HG03060 (cell line): ENCODE measurements around the gene SLC13A3.

ENCODE experiments used
- ATAC-seq: cut with Tn5 transposase; IDR thresholded peaks from one replicate; pipeline ENCODE4 v1.9.1; 2021; ENCODE audit warnings: low read depth, moderate number of reproducible peaks; ENCODE audit not compliant: unreplicated experiment

The SLC13A3 gene

DNA sequence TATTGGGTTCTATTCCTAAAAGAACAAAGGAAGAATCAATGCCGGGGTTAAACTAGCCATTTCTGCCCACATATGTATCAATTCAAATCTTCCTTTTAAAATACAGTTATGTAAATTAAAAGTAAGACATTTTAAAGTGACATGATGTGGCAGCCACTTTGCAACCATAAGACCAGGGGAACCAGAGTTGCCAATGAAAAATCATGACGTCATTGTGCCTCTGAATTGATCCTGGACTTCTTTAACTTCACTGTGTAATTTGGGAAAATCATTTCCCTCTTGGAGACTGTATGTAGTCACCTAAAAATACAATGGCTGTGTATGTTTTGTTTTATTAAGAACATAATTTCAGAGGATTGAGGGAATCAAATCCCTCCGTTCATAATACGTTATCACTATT, 42.2 kb downstream of the SLC13A3 start:
- ATAC-seq, result no peak

DNA sequence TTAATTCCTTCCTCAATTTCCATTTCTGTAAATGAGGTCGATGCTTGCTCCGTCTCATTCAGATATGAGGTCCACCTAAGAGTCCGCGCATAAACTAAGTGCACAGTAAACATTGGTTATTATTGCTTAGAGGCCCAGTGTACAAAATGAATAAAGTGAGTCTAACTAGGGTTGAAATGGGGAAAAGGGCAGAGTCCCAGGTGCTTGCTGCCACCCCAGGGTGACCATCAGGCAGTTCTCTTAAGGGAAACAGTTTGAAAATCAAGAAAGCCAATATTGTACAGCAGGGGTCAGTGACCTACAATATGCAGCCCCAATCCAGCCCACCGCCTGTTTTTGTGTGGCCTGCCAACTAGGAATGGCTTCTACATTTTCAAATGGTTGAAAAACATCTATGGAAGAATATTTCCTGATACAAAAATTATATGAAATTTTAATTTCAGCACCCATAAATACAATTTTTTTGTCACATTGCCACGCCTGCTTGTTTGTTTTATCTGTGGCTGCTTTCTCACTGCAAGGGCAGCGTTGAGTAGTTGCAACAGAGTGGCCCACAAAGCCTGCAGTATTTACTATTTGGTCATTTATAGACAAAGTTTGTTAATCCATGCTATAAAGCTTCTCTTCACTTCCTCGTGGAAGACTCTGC, 43.3 kb downstream of the SLC13A3 start:
- no peak for ATAC-seq

DNA sequence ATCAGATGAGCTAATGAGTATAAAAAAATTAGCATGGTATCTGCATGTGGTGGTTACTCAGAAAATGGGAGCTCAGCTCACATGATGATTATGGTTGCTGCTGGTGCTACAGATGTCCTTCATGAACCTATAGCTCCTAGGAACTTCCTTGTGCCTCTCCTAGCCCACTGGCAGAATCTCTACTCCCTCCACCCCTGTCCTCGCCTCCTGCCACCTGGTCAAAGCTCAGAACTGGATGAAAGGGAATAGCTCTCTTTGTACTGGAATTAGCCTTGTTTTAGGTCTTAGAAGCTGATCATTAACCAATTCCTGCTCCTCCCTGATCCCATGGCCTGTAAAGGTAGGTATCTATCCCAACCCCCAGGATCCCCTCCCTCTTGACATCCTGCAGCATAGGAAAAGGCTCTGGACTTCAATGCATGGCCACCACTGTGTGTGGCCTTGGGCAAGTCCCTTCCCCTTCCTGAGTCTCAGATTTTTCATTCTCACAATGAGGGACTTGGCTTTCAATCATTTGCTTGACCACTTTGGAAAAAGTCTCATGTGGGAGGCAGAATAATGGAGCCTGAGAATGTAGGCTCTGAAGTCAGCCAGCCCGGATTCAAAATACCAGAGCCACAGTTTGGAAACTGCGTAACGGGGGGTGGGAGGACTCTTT, 43.9 kb downstream of the SLC13A3 start:
- no peak for ATAC-seq

DNA sequence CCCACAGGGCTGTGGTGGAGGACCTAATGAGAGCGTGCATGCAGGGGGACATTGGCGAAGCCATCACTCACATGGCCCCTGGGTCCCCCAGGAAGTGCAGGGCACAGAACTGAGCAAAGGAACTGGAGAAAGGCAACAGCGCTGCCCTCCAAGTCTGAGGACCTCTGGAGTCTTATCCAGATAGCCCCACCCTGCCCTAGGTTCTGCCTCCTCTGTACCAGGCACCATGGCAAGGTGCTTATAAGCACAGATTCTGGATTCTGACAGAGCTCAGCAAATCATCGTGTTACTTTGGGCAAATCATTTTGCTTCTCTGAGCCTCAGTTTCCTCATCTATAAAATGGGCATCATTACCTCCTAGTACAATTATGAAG, 44.5 kb downstream of the SLC13A3 start:
- ATAC-seq, result no peak

DNA sequence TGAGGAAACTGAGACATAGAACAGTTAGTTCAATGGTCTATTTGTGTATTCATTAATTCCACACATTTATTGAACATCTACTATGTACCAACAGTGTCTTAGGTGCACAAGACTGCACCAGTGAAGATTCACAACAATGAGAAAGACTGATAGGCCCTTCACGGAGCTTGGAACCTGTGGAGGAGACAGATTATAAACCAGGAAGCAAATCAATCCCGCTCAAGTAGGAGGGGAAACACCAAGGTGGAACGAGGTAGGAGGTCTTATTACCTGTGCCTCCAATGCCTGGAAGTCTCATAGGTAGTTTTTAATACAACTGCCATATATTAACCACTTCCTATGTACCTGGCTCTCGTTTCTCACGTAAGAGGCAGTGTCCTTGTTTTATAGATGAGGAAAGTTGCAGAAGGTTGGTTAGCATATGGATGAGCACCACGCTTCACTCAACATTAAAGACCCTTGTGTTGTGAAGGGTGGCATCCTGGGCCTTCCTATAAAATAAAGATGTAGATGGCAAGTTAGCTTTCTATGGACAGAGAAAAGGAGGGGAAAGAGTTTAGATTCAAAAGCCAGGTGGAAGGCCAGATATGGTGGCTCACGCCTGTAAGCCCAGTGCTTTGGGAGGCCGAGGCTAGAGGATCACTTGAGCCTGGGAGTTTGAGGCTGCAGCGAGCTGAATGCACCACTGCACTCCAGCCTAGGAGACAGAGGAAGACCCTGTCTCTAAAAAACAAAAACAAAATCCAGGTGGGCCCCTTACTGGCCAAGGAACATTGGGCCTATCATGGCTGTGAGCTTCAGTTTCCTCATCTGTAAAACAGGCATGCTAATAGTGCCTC, 45.1 kb downstream of the SLC13A3 start:
- ATAC-seq, result no peak

DNA sequence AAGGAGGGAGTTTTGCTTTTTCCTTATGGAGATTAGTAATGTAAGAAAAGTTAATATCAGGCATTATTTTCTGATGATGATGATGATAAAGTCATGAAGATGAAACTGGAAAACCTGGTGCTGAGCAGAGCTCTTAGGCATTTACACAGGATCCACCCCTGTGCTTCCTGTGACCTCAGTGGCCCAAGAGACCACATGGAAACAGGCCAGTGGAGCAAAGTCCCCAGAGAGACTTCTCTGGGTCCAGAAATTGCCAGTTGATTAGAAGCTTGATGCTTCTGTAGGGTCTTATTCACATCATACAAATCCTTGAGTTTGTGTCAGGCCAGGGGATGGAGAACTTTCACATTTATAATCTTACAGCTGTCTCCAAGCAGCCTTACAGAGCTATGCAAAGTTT, 46.1 kb downstream of the SLC13A3 start:
- ATAC-seq, result no peak

DNA sequence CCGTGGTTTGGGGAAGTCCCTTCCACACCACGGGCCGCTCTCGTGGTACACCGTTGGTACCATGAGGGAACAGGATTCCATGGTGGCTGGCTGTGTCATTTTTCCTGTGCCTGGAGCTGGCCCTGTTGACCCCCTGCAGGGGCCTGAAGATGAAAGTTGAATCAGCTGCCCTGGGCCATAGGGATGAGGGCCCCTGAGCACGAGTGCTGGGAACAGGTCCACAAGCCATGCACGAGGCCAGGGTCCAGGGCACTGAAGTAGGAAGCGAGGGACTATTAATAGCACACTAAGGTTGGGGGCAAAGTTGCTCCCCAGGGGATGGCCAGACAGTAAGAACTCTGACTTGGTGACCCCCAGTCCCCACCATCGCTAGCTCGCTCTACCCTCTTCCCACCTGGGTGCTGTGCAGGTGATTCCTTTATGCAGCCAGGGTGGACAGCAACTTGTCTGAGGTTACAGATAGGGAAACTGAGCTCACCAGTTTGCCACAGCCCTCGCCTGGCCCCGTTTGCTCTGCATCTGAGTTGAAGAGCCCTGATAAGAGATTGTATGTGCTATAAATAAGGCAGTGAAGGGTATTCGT, 46.6 kb downstream of the SLC13A3 start:
- no peak for ATAC-seq

DNA sequence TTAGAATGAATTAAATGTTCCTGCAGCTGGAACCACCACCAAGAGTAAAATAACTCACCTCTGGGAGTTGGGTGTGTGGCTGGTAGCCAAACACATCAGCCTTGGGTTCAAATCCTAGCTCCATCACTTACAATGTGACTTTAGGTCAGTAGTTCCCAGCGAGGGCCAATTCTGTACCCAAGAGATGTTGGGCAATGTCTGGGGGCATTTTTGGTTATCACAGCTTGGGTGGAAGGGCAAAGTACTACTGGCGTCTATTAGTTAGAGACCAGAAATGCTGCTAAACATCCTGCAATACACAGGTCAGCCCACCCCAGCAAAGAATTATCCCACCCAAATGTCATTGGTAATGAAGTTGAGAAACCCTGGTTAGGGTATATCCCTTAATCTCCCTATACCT, 48.8 kb downstream of the SLC13A3 start:
- no peak for ATAC-seq

DNA sequence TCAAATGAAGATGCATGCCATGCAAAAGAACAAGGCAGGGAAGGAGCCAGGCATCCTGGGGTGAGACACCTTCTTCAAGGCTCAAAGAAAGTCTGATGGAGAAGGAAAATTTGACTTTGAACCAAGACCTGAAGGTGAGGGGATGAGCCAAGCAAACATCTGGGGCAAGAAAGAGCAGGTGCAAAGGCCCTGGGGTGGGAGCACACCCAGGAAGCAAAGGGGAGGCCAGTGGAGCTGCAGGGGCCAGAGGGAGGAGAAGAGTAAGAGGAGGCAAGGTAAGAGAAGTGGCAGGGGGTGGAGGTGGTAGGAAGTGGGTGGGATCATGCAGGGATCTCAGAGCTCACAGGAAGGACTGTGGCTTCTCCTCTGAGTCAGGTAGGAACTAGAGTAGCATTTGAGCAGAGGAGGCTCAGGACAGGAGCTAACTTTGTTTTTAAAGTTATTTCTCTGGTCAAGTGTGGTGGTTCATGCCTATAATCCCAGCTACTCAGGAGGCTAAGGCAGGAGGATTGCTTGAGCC, 49.6 kb downstream of the SLC13A3 start:
- no peak for ATAC-seq

DNA sequence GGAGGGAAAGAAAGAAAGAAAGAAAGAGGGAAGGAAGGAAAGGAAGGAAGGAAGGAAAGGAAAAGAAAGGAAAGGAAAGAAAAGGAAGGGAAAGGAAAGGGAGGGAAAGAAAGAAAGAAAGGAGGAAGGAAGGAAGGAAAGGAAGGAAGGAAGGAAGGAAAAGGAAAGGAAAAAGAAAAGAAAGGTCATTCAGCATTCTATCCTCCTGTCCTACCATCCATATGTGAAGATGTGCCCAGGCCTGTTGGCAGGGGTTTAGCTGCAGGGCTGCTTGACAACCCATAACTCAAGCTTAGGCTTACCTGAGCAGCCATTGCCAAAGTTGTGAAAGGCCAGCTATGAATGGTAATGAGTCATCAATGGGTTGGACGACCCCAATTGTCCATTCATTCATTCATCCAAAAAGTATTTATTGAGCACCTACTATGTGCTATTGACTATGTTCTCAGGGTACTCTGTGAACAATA, 50.9 kb downstream of the SLC13A3 start:
- no peak for ATAC-seq

DNA sequence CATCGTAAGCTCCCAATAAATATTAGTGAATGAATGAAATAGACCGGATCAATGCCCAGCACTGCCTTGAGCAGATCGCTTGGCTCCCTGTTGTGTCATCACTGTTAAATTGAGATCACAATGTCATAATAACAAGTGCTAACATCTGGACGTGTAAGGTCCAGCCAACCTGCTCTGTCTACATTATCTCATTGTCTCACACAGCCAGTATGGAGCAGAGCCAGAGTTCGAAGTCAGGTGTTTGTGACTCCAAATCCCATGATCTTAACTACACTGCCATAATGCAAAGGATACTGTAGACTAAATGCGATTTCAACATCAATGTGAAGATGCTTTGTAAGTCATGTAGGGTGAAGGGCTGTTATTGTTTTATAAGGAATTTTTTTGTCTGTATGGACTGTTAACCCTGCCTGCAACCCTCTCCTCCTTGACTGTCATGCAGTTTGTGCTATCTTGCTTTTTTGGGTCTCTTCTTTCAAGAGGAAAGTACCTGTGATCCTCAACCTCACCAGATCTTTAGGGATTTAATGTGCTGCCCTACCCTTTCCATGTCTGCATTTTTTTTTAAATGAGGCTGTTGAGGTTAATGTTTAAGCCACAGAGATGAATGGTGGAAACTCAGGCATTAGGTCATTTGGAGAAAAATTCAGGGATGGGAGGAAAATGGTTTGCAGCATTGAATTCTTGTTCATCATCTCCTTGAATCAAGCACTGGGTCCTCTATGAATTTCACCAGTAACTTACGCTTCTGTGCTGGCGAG, 51.9 kb downstream of the SLC13A3 start:
- no peak for ATAC-seq

DNA sequence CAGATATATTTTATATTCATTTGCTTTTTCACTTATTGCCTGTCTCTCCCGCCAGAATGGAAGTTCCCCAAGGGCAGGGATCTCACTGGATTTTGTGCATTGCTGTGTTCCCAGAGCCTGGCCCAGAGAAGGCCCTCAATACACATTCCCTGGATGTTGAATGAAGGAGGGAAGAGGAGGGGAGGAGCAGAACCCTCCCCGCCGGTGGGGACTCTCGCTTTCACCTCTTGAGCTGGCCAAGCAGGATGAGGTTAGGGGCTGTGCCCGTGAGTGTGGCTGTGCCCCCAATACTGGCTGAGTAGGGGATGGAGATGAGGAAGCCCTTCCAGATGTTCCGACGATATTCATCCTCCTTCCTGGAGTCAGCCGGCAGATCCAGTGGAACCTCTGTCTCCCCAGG, 55.3 kb downstream of the SLC13A3 start:
- no peak for ATAC-seq

DNA sequence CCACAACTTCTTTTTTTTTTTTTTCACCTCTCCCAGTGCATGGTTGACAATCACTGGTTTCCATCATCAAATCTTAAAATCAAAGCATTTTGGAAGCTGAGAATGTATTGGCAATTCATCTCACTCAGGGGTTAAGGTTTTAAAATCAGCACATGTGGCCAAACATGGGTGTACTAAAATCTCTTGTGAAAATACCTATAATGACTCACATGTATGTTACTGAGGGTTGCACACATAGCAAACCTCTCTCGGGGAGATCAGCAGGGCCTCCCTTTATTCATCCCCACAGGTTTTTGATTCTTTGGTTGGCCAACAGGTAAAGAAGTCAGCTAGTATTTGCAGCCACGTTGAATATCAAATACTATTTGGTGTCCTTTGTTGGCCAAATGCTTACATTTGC, 56.5 kb downstream of the SLC13A3 start:
- no peak for ATAC-seq

DNA sequence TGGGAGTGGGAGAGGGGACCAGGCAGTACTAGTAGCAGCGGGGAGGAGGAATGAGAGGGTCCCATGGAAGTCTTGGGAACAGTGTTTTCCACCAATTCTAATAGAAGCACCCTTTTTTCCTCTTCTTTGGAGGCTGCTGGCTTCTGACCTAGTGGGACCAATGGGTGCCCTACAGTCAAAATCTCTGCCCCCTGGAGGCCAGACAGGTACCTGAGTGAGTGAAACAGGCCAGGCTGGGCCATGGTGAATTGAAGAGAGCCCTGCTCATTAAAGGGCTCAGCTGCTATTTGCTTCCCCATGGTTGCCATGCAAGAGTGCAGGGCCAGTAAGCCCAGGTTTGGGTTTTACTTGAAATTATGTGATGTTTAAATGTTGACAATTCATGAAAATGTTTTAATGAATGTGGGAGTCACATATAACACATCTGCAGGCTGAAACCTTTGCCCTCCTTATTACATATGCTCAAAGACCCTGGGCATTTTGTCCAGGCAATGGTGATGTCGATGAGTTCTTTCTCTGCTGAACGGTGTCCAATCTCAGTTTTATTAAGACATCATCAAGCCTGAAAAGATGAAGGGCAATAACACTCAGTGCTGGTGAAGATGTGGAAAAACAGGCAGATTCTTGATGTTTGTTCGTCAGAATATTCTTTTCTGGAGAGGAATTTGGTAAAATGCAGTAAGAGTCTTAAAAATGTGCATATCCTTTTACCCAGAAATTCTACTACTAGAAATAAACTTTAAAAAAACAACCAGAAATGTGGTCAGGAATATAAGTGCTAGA, 58.5 kb downstream of the SLC13A3 start:
- no peak for ATAC-seq

DNA sequence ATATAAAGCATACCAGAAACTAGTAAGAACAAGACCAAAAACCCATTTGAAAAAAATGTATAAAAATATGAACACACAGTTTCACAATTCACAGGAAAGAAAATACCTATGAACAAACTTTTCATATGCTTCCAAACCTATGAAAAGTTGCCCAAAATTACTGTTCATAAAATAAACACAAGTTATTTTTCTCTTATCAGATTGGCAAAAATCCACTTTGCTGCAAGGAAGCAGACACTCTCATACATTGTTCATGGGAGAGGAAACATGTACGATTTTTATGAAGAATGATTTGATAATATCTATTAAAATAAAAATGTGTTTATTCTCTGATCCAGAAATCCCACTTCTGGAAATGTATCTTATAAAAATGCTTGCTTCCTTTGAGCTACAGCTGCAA, 60.8 kb downstream of the SLC13A3 start:
- ATAC-seq, result no peak

DNA sequence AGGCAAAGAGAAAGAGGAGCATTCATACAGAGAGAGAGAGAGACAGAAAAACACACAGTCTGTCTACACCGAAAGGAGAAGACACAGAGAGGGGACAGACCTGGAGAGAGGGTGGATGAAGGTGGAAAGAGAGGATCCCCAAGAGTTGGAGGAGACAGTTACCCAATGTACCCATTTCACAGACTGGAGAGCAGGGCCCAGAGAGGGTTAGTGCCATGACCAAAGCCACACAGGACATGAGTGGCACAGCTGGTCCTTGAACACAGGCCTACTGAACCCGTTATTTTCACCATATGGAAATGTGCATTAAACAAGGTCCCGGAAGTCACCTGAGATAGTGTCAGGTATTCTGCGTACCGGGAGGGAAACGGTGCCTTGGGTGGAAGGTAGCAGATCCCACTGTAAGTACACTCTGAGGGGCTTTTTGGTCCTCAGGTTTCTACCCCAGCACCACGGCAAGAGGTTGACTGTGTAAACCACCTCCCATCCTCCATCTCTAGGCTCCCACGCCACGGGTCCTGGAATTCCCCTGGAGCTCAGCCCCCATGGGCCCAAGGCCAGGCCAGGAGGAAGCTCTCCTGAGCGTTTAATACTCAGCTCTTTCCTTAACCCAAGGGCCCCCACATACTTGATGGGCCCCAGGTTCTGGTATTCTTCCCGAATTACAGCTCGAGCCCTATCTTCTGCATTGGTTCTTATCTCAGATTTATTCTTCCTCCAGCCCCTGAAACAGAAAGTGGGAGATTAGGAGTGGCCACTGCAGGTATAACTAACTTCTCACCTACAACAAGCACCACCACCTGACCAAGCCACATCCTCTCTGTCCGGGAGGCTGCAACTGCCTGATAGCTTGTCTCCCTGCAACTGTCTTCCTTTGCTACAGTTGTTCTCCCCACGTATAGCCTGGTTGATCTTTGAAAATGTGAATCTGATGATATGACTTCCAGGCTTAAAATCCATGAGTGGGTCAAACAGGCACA, 62.4 kb downstream of the SLC13A3 start:
- ATAC-seq, result no peak

DNA sequence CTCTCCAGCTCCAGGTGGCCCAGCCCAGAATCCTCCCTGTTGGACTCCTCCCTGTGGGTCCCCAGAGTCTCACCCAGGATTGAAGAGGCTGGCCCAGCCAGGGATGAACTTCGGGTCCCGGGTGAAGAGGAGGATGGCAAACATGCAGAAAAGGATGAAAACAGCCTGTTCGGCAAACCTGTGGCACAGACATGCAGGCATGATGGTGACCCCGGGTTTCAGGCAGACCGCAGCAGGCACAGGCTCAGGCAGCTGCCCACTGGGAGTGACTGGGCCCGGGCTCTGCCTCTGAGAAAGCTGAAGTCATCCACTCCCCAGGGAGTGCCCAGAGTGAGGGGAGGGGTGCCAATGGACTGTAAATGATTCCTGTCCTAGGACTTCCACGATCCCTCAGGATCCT, 63.3 kb downstream of the SLC13A3 start:
- no peak for ATAC-seq

DNA sequence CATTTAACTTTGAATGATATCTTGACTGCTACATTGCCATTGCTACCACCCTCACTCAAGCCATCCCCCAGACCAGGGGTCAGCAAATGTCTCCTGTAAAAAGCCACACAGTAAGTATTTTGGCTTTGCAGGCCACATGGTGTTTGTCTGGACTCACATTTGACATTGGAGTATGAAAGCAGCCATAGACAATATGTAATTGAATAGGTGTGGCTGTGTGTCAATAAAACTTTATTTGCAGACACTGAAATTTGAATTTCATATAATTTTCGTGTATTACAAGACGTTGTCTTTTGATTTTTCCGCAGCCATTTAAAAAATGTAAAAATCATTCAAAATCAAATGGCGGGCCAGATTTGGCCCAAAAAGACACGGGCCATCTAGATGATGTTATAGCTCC, 64.5 kb downstream of the SLC13A3 start:
- no peak for ATAC-seq
